Keratinocyte (primary cell): ENCODE data around the gene GLI3.

ENCODE experiments used
- EZH2 ChIP-seq: IDR thresholded peaks from one replicate; pipeline ENCODE4 v1.6.1; 2012; ENCODE audit warnings: inconsistent platforms, mild to moderate bottlenecking, low read length, moderate library complexity
- TF ChIP-seq, protein P1 (sequence below), 3 experiments: IDR thresholded peaks in 1 of 3; conservative IDR thresholded peaks in 1 of 3; optimal IDR thresholded peaks in 1 of 3; 2 replicates in 2 of 3; 3 replicates in 1 of 3; pipeline versions ENCODE3 to v1.5.1; 2011; ENCODE audit warnings: low read length in 3 of 3, mild to moderate bottlenecking in 3 of 3, moderate library complexity in 2 of 3, control low read depth in 1 of 3, inconsistent platforms in 1 of 3; ENCODE audit not compliant: insufficient read depth in 2 of 3; ENCODE audit errors: extremely low read depth in 1 of 3

DNA sequence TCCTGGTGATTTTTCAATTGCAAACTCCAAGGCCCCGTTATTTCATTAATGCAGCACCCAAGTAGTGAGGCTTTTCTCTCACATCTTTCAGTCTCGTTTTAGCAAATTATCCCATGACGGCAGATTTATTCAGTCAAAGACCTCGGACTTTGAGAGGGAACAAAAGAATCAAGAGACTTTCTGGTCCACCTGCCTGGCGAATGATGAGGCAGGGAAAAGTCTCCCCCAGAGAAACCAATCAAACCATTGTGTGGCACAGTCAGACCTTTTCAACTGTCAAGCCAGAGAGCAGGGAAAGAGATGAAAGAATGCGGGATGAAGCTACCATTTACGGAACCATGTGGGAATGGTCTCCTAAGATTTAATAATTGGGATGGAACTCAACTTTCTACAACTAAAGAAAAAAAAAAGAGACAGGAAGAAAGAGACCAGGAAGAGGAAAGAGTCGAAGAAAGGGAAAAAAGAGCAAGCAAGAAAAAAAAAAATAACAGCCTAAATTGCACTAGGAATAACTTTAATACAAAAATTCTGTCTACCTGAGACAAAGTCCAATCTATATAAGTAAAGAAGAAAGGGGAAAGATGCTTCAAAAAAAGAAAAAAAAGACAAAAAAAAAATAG is 22.8 kb downstream of the GLI3 start:
- TF ChIP-seq, protein P1, sequence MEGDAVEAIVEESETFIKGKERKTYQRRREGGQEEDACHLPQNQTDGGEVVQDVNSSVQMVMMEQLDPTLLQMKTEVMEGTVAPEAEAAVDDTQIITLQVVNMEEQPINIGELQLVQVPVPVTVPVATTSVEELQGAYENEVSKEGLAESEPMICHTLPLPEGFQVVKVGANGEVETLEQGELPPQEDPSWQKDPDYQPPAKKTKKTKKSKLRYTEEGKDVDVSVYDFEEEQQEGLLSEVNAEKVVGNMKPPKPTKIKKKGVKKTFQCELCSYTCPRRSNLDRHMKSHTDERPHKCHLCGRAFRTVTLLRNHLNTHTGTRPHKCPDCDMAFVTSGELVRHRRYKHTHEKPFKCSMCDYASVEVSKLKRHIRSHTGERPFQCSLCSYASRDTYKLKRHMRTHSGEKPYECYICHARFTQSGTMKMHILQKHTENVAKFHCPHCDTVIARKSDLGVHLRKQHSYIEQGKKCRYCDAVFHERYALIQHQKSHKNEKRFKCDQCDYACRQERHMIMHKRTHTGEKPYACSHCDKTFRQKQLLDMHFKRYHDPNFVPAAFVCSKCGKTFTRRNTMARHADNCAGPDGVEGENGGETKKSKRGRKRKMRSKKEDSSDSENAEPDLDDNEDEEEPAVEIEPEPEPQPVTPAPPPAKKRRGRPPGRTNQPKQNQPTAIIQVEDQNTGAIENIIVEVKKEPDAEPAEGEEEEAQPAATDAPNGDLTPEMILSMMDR (optimal IDR thresholded peaks at IDR 0.05 in 1 of 3, IDR thresholded peaks at IDR 0.05 in 1 of 3, conservative IDR thresholded peaks at IDR 0.05 in 1 of 3; ENCODE audit: extremely low read depth in 1 of 3, insufficient read depth in 2 of 3, low read length in 3 of 3), result no peak
- no peak for TF ChIP-seq EZH2
